Measurements from ENCODE around the gene NPPB.

DNA sequence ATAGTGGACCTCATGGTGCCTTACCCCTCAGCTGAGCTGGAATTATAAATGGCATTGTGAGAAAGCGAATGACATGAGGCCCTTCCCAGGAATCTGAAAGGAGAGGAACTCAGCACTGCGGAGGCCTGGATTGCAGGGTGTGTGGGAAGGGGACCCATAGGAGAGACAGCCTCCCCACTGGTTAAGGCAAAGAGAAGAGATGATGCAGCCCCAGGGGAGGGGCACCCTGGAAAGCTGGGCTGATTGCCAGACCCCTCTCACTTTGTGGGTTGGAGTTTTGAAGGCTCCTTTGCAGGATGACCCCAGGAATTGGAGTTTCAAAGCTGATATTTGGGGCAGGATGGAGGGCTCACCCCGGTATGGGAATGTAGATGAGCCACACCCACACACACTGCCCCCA, 2.0 kb downstream of the NPPB start:
- TF ChIP-seq ZNF830 (CRISPR knock-in tag; IDR thresholded peaks at IDR 0.05): no peak
- TF ChIP-seq, protein P1, sequence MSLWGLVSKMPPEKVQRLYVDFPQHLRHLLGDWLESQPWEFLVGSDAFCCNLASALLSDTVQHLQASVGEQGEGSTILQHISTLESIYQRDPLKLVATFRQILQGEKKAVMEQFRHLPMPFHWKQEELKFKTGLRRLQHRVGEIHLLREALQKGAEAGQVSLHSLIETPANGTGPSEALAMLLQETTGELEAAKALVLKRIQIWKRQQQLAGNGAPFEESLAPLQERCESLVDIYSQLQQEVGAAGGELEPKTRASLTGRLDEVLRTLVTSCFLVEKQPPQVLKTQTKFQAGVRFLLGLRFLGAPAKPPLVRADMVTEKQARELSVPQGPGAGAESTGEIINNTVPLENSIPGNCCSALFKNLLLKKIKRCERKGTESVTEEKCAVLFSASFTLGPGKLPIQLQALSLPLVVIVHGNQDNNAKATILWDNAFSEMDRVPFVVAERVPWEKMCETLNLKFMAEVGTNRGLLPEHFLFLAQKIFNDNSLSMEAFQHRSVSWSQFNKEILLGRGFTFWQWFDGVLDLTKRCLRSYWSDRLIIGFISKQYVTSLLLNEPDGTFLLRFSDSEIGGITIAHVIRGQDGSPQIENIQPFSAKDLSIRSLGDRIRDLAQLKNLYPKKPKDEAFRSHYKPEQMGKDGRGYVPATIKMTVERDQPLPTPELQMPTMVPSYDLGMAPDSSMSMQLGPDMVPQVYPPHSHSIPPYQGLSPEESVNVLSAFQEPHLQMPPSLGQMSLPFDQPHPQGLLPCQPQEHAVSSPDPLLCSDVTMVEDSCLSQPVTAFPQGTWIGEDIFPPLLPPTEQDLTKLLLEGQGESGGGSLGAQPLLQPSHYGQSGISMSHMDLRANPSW (CRISPR knock-in tag; IDR thresholded peaks at IDR 0.05): no peak
- TF ChIP-seq, protein P2, sequence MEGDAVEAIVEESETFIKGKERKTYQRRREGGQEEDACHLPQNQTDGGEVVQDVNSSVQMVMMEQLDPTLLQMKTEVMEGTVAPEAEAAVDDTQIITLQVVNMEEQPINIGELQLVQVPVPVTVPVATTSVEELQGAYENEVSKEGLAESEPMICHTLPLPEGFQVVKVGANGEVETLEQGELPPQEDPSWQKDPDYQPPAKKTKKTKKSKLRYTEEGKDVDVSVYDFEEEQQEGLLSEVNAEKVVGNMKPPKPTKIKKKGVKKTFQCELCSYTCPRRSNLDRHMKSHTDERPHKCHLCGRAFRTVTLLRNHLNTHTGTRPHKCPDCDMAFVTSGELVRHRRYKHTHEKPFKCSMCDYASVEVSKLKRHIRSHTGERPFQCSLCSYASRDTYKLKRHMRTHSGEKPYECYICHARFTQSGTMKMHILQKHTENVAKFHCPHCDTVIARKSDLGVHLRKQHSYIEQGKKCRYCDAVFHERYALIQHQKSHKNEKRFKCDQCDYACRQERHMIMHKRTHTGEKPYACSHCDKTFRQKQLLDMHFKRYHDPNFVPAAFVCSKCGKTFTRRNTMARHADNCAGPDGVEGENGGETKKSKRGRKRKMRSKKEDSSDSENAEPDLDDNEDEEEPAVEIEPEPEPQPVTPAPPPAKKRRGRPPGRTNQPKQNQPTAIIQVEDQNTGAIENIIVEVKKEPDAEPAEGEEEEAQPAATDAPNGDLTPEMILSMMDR (IDR thresholded peaks at IDR 0.05 in 2 of 3, conservative IDR thresholded peaks at IDR 0.05 in 1 of 3; ENCODE audit: insufficient read depth in 2 of 3, low read depth in 1 of 3, low read length in 3 of 3): no peak
- TF ChIP-seq HNRNPH1 (optimal IDR thresholded peaks at IDR 0.05; ENCODE audit: low read depth, low read length): no peak
- no peak for TF ChIP-seq POLR2A (conservative IDR thresholded peaks at IDR 0.05)
- no peak for TF ChIP-seq RBFOX2 (IDR thresholded peaks at IDR 0.05; ENCODE audit: low read depth, low read length)
- TF ChIP-seq, protein P3, sequence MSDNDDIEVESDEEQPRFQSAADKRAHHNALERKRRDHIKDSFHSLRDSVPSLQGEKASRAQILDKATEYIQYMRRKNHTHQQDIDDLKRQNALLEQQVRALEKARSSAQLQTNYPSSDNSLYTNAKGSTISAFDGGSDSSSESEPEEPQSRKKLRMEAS (CRISPR knock-in tag; IDR thresholded peaks at IDR 0.05): no peak
- no peak for TF ChIP-seq MCM7 (IDR thresholded peaks at IDR 0.05)
- no peak for TF ChIP-seq CREM (IDR thresholded peaks at IDR 0.05; ENCODE audit: low read depth)

Measured in K562 (cell line).